HG02588 (cell line): ENCODE measurements around the gene TNNI2.
A peak's percentile ranks its signal among the peaks of the same experiment; 100 is the strongest.

ENCODE experiments used
- ATAC-seq: cut with Tn5 transposase; IDR thresholded peaks from one replicate; pipeline ENCODE4 v1.9.1; 2021; ENCODE audit warnings: mild to moderate bottlenecking, moderate library complexity; ENCODE audit not compliant: unreplicated experiment

The TNNI2 gene

GRCh38 chr11:1844221-1845094 lies 5.7 kb downstream of the TNNI2 start:
- no peak for ATAC-seq

DNA sequence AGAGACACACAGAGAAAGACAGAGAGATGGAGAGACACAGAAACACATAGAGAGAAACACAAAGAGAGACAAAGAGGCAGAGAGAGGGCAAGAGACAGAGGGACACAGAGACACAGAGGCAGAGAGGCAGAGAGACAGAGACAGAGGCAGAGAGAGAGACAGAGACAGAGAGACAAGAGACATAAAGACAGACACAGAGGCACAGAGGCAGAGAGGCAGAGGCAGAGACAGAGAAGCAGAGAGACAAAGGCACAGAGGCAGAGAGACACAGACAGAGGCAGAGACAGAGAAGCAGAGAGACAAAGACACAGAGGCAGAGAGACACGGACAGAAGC lies 6.3 kb downstream of the TNNI2 start:
- ATAC-seq: no peak

DNA sequence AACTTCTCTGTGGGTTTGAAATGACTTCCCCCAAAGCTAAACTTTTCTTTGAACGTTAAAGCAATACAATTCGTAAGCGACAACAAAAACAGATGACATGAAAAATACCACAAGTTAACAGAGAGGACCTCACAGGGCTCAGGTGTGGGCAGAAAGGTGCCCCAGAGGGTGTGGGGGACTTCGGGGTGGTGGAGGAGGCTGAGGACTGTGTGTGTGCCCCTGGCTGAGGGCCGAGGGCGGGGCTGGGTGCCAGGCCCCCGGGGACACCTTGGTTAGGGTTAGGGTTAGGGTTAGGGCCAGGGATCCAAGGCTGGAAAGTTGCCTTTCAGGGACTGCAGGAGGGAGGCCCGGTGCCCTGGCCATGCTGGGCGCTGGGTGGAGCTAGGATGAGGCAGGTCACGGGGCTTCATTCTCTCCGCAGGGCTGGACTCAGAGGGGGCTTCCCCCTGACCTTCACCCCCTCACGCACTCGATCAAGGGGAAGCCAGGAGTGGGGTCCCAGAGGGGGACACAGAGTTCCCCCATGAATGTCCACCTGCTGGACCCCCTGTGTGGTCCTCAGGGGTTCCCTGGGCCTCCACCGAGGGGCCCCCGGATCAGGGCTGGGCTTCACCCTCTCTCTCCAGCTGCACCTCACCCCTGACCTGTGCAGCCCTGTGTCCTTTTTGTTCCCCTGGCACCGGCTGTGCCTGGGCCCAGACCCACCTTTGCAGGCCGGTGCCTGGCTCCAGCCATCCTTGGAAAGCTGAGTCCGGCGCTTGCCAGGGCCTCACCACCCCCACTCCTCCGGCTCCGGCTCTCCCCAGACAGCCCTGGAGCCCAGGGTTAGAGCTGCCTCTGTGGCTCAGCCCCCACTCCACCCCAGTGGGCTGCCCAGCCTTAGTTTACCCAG lies 7.0 kb downstream of the TNNI2 start:
- ATAC-seq: no peak

GRCh38 chr11:1846453-1846932 lies 7.7 kb downstream of the TNNI2 start:
- no peak for ATAC-seq

- no peak for ATAC-seq
Measured at GRCh38 chr11:1847006-1847735, 8.4 kb downstream of the TNNI2 start.

GRCh38 chr11:1847926-1848639 lies 9.3 kb downstream of the TNNI2 start:
- no peak for ATAC-seq

DNA sequence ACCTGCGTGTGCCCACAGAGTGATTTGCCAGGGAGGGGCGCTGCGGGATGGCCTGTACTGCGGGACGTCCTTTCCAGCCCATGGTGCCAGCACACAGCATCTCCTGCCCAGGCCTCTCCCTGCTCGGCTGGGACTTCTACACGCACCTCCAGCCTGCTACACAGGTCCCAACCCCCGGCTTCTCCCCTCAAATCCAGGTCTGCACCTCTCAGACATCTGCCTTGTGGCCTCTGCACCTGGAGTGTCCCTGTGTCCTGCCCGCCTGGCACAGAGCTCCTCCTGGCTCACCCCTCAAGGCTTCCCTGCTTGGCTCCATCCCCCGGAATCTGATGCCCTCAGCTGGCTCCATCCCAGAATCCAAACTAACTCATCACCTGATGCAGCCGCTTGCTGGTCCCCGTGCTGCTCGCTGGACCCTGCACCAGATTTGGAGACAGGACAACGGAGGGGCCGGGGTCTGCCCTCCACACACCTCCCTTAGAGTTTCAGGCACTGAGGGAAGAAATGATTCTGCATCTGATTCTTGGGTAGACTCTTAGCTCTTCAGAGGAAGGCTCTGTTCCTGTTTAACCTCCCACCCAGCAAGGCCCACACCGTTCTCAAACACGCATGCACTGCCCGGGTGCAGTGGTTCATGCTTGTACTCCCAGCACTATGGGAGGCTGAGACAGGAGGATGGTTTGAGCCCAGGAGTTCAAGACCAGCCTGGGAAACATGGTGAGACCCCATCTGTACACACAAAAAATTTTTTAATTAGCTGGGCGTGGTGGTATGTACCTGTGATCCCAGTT lies 10.1 kb downstream of the TNNI2 start:
- ATAC-seq: no peak

DNA sequence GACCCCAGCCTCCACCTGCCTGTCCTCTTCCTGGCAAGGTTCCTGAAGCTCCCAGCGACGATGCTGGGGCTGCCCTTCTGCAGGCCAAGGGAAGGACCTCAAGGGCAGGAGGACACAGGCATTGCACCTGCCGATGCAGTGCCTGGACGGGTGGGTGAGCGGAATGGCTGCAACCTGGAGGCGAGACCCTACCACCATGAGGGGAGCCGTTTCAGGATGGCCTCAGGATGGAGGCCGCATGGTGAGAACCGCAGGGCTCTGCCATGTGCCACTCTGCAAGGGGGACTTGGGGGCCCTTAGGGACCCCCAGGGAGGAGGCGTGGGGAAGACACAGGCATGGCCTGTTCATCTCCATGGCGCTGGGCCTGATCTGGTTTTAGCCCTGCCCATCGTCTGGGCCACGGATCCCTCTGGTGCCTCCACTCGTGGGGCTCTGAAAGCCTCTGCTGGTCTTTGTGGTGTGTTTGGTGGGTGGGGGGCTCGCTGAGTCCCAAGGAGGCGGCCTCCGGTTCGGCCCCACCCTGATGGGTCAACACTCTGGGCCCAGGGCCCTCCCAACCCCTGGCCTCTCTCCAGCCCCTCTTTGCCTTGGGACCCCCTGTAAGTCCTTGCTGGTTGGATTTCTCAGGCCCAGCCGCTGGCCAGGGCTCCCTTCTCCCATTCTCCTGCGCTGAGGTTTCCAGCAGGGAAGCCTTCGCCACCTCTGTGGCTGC lies 12.8 kb downstream of the TNNI2 start:
- no peak for ATAC-seq

DNA sequence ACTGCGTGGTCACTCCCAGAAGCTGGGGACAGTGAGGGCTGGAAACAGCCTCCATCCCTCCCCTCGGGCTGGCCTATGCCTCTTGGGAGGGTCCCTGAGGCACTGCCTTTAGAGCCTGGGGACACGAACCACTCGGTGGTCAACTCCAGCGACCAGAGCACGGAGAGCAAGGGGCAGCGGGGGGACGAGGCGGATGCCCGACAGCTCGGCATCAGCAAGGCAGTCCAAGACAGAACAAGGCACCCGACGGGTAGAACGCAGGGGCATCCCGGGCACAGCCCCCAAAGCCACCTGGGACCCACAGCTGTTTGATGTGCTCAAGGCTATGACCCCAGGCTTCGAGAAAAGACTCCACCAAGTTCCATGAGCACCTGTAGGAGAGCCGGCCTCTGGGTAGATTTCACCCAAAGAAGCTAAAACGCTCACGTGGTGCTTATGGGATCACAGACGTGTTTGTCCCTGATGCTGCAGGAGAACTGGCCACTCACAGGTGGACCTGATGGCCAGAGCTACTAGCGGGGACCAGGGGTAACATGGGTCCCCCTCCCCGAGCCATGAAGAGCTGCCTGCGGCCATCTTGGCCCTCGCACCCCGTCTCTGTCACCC lies 13.6 kb downstream of the TNNI2 start:
- peak; percentile 1 for ATAC-seq

DNA sequence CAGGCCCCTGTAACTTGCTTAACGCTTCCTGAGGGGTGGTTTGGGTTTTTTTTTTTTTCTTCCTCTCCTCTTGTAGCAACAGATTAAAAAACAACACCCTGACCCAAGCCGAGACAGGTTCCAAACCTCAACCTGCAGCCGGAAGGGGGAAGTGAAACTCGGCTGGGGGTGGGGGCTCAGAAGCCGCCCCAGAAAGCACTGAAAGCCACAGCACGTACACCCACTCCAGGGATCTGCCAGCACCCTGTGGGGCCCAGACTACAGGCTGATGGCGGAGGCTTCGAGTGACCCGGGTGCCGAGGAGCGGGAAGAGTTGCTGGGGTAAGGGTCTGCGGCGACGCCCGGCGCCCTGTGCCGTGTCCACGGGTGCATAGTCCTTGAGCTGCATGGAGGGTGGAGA lies 14.1 kb downstream of the TNNI2 start, which contains the start of gene LSP1:
TSS of gene LSP1 (plus strand) at position 208 of the 400 bp plus-strand sequence. CDS start at position 269, 61 bp downstream.
- peak; percentile 36 for ATAC-seq

GRCh38 chr11:1853376-1854131 lies 14.8 kb downstream of the TNNI2 start:
- ATAC-seq: no peak

- peak; percentile 27 for ATAC-seq
Measured at GRCh38 chr11:1854132-1854948, 15.6 kb downstream of the TNNI2 start.

DNA sequence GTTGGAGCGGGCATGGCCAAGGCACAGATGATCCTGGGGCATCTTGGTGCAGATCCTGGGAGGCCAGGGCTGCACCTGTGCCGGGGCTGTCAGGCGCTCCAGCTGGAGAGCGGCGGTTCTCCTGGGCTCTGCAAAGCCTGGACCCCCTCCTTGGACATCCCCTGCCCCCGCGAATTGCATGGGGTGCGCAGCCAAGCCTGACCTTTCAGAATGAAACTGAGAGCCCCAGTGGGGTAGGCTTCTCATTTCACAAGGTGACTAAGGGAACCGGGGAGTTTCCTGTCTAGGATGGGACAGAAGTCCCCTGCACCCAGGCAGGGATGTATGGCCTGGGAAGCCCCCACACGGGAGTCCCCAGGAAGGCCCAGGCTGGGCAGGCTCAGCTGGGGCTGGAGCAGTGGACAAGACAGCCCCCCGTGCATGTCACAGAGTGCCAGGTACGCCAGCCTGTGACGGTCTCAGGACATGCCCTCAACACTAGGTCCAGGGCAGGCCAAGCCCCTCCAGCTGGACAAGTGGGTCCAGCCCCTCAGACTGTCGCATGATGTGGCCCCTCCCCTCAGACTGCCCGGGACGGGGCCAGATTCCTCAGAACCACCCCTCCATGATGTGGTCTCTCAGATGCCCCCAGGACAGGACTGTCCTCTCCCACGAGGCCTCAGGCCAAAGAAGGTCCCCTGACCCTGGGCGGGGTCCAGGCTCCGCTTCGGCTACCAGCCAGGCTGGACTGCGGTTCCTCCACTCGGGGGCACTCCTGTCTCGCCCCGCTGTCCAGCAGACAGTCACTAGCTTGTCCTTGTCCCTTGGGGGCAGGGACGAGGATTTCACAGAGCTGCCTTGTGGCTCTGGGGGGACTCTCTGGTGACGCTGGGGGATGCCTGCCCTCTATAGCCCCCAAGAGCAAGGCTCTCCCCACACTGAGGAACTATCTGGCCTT lies 16.4 kb downstream of the TNNI2 start:
- peak; percentile 34 for ATAC-seq

DNA sequence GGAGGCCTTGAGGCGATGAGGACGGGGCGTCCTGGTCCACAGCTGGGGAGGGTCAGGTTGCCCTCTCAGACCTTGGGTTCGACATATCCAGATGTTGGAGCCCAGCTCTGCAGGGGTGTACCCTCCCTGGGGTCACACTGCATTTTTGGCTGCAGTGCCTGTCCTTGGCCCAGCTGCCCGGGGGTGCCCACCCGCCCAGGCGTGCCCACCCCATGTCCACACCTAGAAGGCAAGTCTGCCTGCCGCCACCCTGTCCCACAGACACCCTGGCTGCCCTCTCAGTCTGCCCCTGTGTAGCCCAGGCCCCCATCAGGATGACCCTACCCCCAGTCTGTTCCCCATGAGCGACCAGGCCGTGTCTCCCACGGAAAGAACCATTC lies 17.1 kb downstream of the TNNI2 start:
- ATAC-seq: no peak

GRCh38 chr11:1856306-1857005 lies 17.7 kb downstream of the TNNI2 start:
- ATAC-seq: no peak
